H1 (cell line): ENCODE measurements around the gene RHEX. TPM values are rescaled to one million over a fixed set of nuclear protein-coding genes. Genes with fewer than 3 reads are reported as not detected.

Experiments
- CTCF ChIA-PET: fragments of 300-600 bp; sonication (Branson Sonifier 250); formaldehyde crosslinking; loops from one replicate; lab custom pipeline; 2021; ENCODE audit not compliant: partially characterized antibody; lab: Charles Lee
- POLR2A ChIA-PET: fragments of 300-600 bp; sonication (Branson Sonifier 250); formaldehyde crosslinking; loops from one replicate; lab custom pipeline; 2021; ENCODE audit warnings: inconsistent platforms; ENCODE audit not compliant: partially characterized antibody; lab: Charles Lee
- DNase-seq, 2 experiments: peaks; one replicate each; pipeline versions ENCODE4 v3.0.0 to v3.0.0-alpha.2; 2010 to 2022; ENCODE audit warnings: low spot score in 2 of 2, low read depth in 1 of 2, mixed read lengths in 1 of 2
- FAIRE-seq: peaks from 2 replicates; lab custom pipeline; 2011; peaks lifted over from hg19 to GRCh38; lab: Jason Lieb, UNC
- H2AFZ ChIP-seq: 2 replicates; pipeline ENCODE4 v1.8.1; 2012; ENCODE audit warnings: low read length, inconsistent platforms
- H2AK5ac ChIP-seq: 2 replicates; pipeline ENCODE4 v1.6.1; 2013; ENCODE audit warnings: low read depth, low read length
- H2BK120ac ChIP-seq: replicated peaks from 2 replicates; pipeline ENCODE3; 2013; ENCODE audit warnings: low read depth, low read length, inconsistent platforms
- H2BK12ac ChIP-seq: 2 replicates; pipeline ENCODE4 v1.6.1; 2013; ENCODE audit warnings: low read depth, low read length
- H2BK15ac ChIP-seq: 2 replicates; pipeline ENCODE4 v1.6.1; 2013; ENCODE audit warnings: low read length
- H2BK20ac ChIP-seq: 2 replicates; pipeline ENCODE4 v1.6.1; 2013; ENCODE audit warnings: low read length
- H2BK5ac ChIP-seq: 2 replicates; pipeline ENCODE4 v1.6.1; 2013; ENCODE audit warnings: low read depth, low read length
- H3K14ac ChIP-seq: 2 replicates; pipeline ENCODE4 v1.6.1; 2013; ENCODE audit warnings: inconsistent platforms; ENCODE audit not compliant: insufficient read length
- H3K18ac ChIP-seq: 2 replicates; pipeline ENCODE4 v1.6.1; 2013; ENCODE audit warnings: low read length; ENCODE audit errors: extremely low read depth
- H3K23ac ChIP-seq: 2 replicates; pipeline ENCODE4 v1.6.1; 2013; ENCODE audit warnings: inconsistent platforms; ENCODE audit not compliant: insufficient read length
- H3K23me2 ChIP-seq: 2 replicates; pipeline ENCODE4 v1.6.1; 2013; ENCODE audit warnings: low read depth, low read length
- H3K27ac ChIP-seq: 2 replicates; pipeline ENCODE4 v1.6.1; 2011; ENCODE audit warnings: low read depth, low read length, inconsistent platforms
- H3K27me3 ChIP-seq, 4 experiments: replicated peaks in 1 of 4; 1 replicate in 1 of 4; 2 replicates in 3 of 4; pipeline versions ENCODE4 v1.6.1 to v1.8.1; 2011 to 2013; ENCODE audit warnings: low read length in 3 of 4, mild to moderate bottlenecking in 3 of 4, inconsistent platforms in 2 of 4, mixed read lengths in 2 of 4, moderate library complexity in 1 of 4; ENCODE audit not compliant: control insufficient read depth in 3 of 4, insufficient read depth in 3 of 4; ENCODE audit errors: extremely low read depth in 1 of 4
- H3K36me3 ChIP-seq, 4 experiments: 2 replicates each; pipeline versions ENCODE4 v1.6.1 to v1.8.1; 2011 to 2013; ENCODE audit warnings: mild to moderate bottlenecking in 4 of 4, low read length in 3 of 4, moderate library complexity in 2 of 4, control low read depth in 1 of 4, inconsistent platforms in 1 of 4; ENCODE audit not compliant: insufficient read depth in 4 of 4, control insufficient read depth in 2 of 4
- H3K4ac ChIP-seq: replicated peaks from 2 replicates; pipeline ENCODE3; 2013; ENCODE audit warnings: low read length, low read depth, mixed read lengths, inconsistent platforms; ENCODE audit not compliant: insufficient read length
- H3K4me1 ChIP-seq, 4 experiments: replicated peaks in 1 of 4; 1 replicate in 1 of 4; 2 replicates in 3 of 4; pipeline versions ENCODE4 v1.6.1 to v1.8.1; 2011 to 2013; ENCODE audit warnings: low read length in 3 of 4, inconsistent platforms in 2 of 4, mixed read lengths in 1 of 4; ENCODE audit not compliant: insufficient read depth in 4 of 4, control insufficient read depth in 3 of 4
- H3K4me2 ChIP-seq, 2 experiments: 2 replicates each; pipeline versions ENCODE4 v1.6.1 to v1.8.1; 2011 to 2013; ENCODE audit warnings: low read depth in 2 of 2, low read length in 2 of 2, control low read depth in 1 of 2, inconsistent platforms in 1 of 2, mild to moderate bottlenecking in 1 of 2; ENCODE audit not compliant: insufficient read depth in 1 of 2
- H3K4me3 ChIP-seq, 4 experiments: fragments of 200-600, 300-600 bp in 1 of 4; sonication (generic), shearing (Covaris generic), sonication (Bioruptor Twin) in 1 of 4; 2 replicates each; pipeline versions ENCODE4 v1.5.1 to v1.8.1; 2011 to 2016; ENCODE audit warnings: low read length in 4 of 4, low read depth in 3 of 4, control low read depth in 2 of 4, inconsistent platforms in 2 of 4, mild to moderate bottlenecking in 2 of 4, mixed read lengths in 1 of 4, moderate library complexity in 1 of 4; ENCODE audit not compliant: insufficient read depth in 2 of 4; ENCODE audit errors: extremely low read depth in 1 of 4
- H3K56ac ChIP-seq: replicated peaks from 2 replicates; pipeline ENCODE3; 2013; ENCODE audit warnings: low read depth, mild to moderate bottlenecking, mixed read lengths, low read length, inconsistent platforms; ENCODE audit not compliant: insufficient read length
- H3K79me1 ChIP-seq: 2 replicates; pipeline ENCODE4 v1.6.1; 2013; ENCODE audit warnings: low read depth, low read length, control low read depth
- H3K79me2 ChIP-seq, 2 experiments: 2 replicates each; pipeline versions ENCODE4 v1.6.1 to v1.8.1; 2012 to 2013; ENCODE audit warnings: low read length in 2 of 2, mild to moderate bottlenecking in 2 of 2, inconsistent platforms in 1 of 2; ENCODE audit not compliant: insufficient read depth in 2 of 2, control insufficient read depth in 1 of 2
- H3K9ac ChIP-seq, 4 experiments: replicated peaks in 1 of 4; 1 replicate in 1 of 4; 2 replicates in 3 of 4; pipeline versions ENCODE4 v1.6.1 to v1.8.1; 2011 to 2013; ENCODE audit warnings: low read depth in 3 of 4, low read length in 3 of 4, control low read depth in 2 of 4, mild to moderate bottlenecking in 2 of 4, moderate library complexity in 2 of 4, inconsistent platforms in 1 of 4; ENCODE audit errors: extremely low read depth in 1 of 4
- H3K9me3 ChIP-seq, 2 experiments: 2 replicates each; pipeline versions ENCODE4 v1.6.1 to v1.8.1; 2012 to 2013; ENCODE audit warnings: mild to moderate bottlenecking in 2 of 2, moderate library complexity in 2 of 2, control low read depth in 1 of 2, inconsistent platforms in 1 of 2, low read depth in 1 of 2, low read length in 1 of 2, mixed read lengths in 1 of 2; ENCODE audit not compliant: insufficient read depth in 2 of 2
- H4K20me1 ChIP-seq, 2 experiments: replicated peaks in 1 of 2; 2 replicates each; pipeline versions ENCODE3 to v1.8.1; 2011 to 2013; ENCODE audit warnings: inconsistent platforms in 2 of 2, low read length in 2 of 2, mild to moderate bottlenecking in 1 of 2; ENCODE audit not compliant: insufficient read depth in 2 of 2, control insufficient read depth in 1 of 2
- H4K5ac ChIP-seq: 2 replicates; pipeline ENCODE4 v1.6.1; 2013; ENCODE audit warnings: low read length, low read depth, mixed read lengths, inconsistent platforms; ENCODE audit not compliant: insufficient read length
- H4K8ac ChIP-seq: 2 replicates; pipeline ENCODE4 v1.8.0; 2013; ENCODE audit warnings: mild to moderate bottlenecking, moderate library complexity, low read length, inconsistent platforms; ENCODE audit not compliant: insufficient read depth; ENCODE audit errors: extremely low read depth
- H4K91ac ChIP-seq: replicated peaks from 2 replicates; pipeline ENCODE3; 2013; ENCODE audit warnings: low read length, mixed read lengths, inconsistent platforms; ENCODE audit not compliant: insufficient read length
- BACH1 ChIP-seq: IDR thresholded peaks from 2 replicates; pipeline ENCODE4 v1.6.1; 2012; ENCODE audit warnings: low read length, improper control_type of control experiment
- CEBPB ChIP-seq: IDR thresholded peaks from 2 replicates; pipeline ENCODE4 v1.6.1; 2012; ENCODE audit warnings: low read depth, low read length
- EP300 ChIP-seq, 2 experiments: IDR thresholded peaks; 1 replicate in 1 of 2; 2 replicates in 1 of 2; pipeline ENCODE4 v1.6.1; 2011 to 2012; ENCODE audit warnings: low read depth in 2 of 2, low read length in 2 of 2, mild to moderate bottlenecking in 2 of 2, borderline replicate concordance in 1 of 2, inconsistent platforms in 1 of 2, moderate library complexity in 1 of 2
- RBBP5 ChIP-seq: IDR thresholded peaks from 2 replicates; pipeline ENCODE4 v1.7.1; 2012; ENCODE audit warnings: low read depth, mild to moderate bottlenecking, inconsistent platforms, low read length, moderate library complexity, borderline replicate concordance
- SRF ChIP-seq: IDR thresholded peaks from 2 replicates; pipeline ENCODE4 v1.6.1; 2011; ENCODE audit warnings: mild to moderate bottlenecking, low read depth, low read length, moderate library complexity
- TAF7 ChIP-seq: optimal IDR thresholded peaks from 2 replicates; pipeline ENCODE3; 2011; ENCODE audit warnings: low read depth, mild to moderate bottlenecking, inconsistent platforms, low read length, moderate library complexity, borderline replicate concordance
- TCF12 ChIP-seq: IDR thresholded peaks from 2 replicates; pipeline ENCODE4 v1.6.1; 2011; ENCODE audit warnings: low read depth, mild to moderate bottlenecking, low read length
- polyA plus RNA-seq, 7 experiments: library from polyadenylated mRNA; depleted of rRNA in 3 of 7; stranded (reverse) in 5 of 7; unstranded in 2 of 7; fragments of >200 nt in 5 of 7; fragments of 200-250 nt in 2 of 7; gene quantifications; 1 replicate in 5 of 7; 2 replicates in 1 of 7; 4 replicates in 1 of 7; pipeline versions ENCODE4 v1.2.1 to v1.2.3, GENCODE V29; 2011 to 2013; ENCODE audit warnings: missing spikeins in 2 of 7, mixed read lengths in 2 of 7
- total RNA-seq: library from RNA; stranded (reverse); fragmentation: NEBNext Ultra II Directional; extraction: Animal tissue kit (Norgen Biotek cat#: 25700); gene quantifications from 2 replicates; pipeline ENCODE4 v1.2.1, GENCODE V29; 2021

Gene RHEX
- total and polyA plus RNA-seq, 2 of the 8 experiments (the other 6 are each of a cell fraction or from before 2014, with no cell fraction given): not detected

DNA sequence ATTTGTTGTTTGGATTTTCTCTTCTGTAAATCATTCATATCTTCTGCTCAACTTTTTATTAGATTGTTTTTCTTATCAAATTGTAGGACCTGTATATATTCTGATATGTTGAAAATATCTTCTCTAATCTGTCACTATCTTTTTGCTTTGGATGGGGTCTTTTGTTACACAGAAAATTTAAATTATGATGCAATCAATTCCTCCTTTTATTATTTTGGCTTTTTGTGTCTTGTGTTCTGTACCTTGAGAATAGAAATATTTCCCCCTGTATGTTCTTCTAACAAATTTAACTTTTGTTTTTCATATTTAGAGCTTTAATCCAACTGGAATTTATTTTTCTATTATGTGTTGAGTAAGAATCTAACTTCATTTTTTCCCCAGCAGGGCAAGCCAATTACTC, 67.4 kb downstream of the RHEX start:
- H3K79me2 ChIP-seq: no peaks in the 10 kb centered on the region
- no peak for TF ChIP-seq TAF7
- TF ChIP-seq TCF12: no peak
- no peak for TF ChIP-seq RBBP5
- TF ChIP-seq EP300 (IDR thresholded peaks at IDR 0.05; ENCODE audit: borderline replicate concordance in 1 of 2, low read depth in 2 of 2, low read length in 2 of 2): no peak
- TF ChIP-seq CEBPB: peak; percentile 29; the same call in 1 of the 2 replicates
- no peak for TF ChIP-seq SRF
- no peak for TF ChIP-seq BACH1

More for the DNA sequence above, 67.4 kb downstream of the RHEX start:
- H3K18ac ChIP-seq: no peak overlapping the region
- no peak overlapping the region for H3K27ac ChIP-seq
- POLR2A ChIA-PET: no interaction called here
- H3K9ac ChIP-seq: no peak overlapping the region
- H2BK15ac ChIP-seq: no peak overlapping the region
- peaks cover 16% of the 10 kb centered on the region for H3K23me2 ChIP-seq
- no peak overlapping the region for H3K4ac ChIP-seq
- FAIRE-seq (no peak), DNase-seq (no peak)
- H3K4me2 ChIP-seq: no peak overlapping the region
- peaks cover 2% of the 10 kb centered on the region; the same call in 1 of the 2 replicates for H3K79me1 ChIP-seq
- H4K8ac ChIP-seq: no peak overlapping the region
- H4K5ac ChIP-seq: no peak overlapping the region
- CTCF ChIA-PET: interaction anchor here (1.0 to 3.1 kb wide), 2 partner anchors 31 to 136 kb away, joined by 5 to 9 read pairs; no protein-coding TSS in a partner anchor
- no peak overlapping the region for H3K23ac ChIP-seq
- H3K4me1 ChIP-seq: peaks cover 0 to 3% (median 2%) of the 10 kb centered on the region in 4 experiments; a peak in 3 of 7 replicates
- H2BK12ac ChIP-seq: no peak overlapping the region
- H3K14ac ChIP-seq: no peak overlapping the region
- no peak overlapping the region for H4K91ac ChIP-seq
- no peak overlapping the region for H2BK120ac ChIP-seq
- no peaks in the 10 kb centered on the region; a peak in 2 of 4 replicates for H3K9me3 ChIP-seq
- no peak overlapping the region for H2AFZ ChIP-seq
- no peak overlapping the region for H2AK5ac ChIP-seq
- no peak overlapping the region for H2BK5ac ChIP-seq
- peaks cover 3 to 26% (median 24%) of the 10 kb centered on the region in 4 experiments for H3K27me3 ChIP-seq
- H4K20me1 ChIP-seq: peaks cover 0 to 2% of the 10 kb centered on the region in 2 experiments
- H2BK20ac ChIP-seq: no peak overlapping the region
- no peak overlapping the region for H3K56ac ChIP-seq
- H3K4me3 ChIP-seq: no peak overlapping the region
- no peaks in the 10 kb centered on the region for H3K36me3 ChIP-seq
